ENCODE data around the gene NCKAP1. TPM values are rescaled to one million over a fixed set of nuclear protein-coding genes. Genes with fewer than 3 reads are reported as not detected.

NCKAP1 gene
- total RNA-seq, 1 donor, result 167 TPM

- TF ChIP-seq CTCF (IDR thresholded peaks at IDR 0.05; ENCODE audit: insufficient read depth, low read length), result no peak
- no peak overlapping the region for H3K4me3 ChIP-seq (ENCODE audit: low read depth, low read length)
- DNase-seq (ENCODE audit: low read depth), result no peak
These were observed 33.9 kb upstream of the NCKAP1 start for GRCh38 chr2:183072177-183072576.

GRCh38 chr2:183070942-183071844 lies 32.9 kb upstream of the NCKAP1 start:
- peak; percentile 70 for TF ChIP-seq CTCF (IDR thresholded peaks at IDR 0.05; ENCODE audit: insufficient read depth, low read length)
- no peak overlapping the region for H3K4me3 ChIP-seq (ENCODE audit: low read depth, low read length)

GRCh38 chr2:183069174-183069573 lies 30.9 kb upstream of the NCKAP1 start:
- TF ChIP-seq CTCF (IDR thresholded peaks at IDR 0.05; ENCODE audit: insufficient read depth, low read length), result no peak
- no peak overlapping the region for H3K4me3 ChIP-seq (ENCODE audit: low read depth, low read length)
- no peak for DNase-seq (ENCODE audit: low read depth)

More at GRCh38 chr2:183070942-183071844, 32.9 kb upstream of the NCKAP1 start:
- DNase-seq (ENCODE audit: low read depth), result peak; percentile 41

- no peak overlapping the region for H3K4me3 ChIP-seq (ENCODE audit: low read depth, low read length)
- TF ChIP-seq CTCF (IDR thresholded peaks at IDR 0.05; ENCODE audit: insufficient read depth, low read length), result no peak
- no peak for DNase-seq (ENCODE audit: low read depth)
These were observed 30.3 kb upstream of the NCKAP1 start for GRCh38 chr2:183068561-183068960.

- peak; percentile 93 for DNase-seq (ENCODE audit: low read depth)
- no peak for TF ChIP-seq CTCF (IDR thresholded peaks at IDR 0.05; ENCODE audit: insufficient read depth, low read length)
These were observed 24.8 kb upstream of the NCKAP1 start for GRCh38 chr2:183063083-183063482.

GRCh38 chr2:183060571-183061231 lies 22.4 kb upstream of the NCKAP1 start:
- no peak overlapping the region for H3K4me3 ChIP-seq (ENCODE audit: low read depth, low read length)
- TF ChIP-seq CTCF (IDR thresholded peaks at IDR 0.05; ENCODE audit: insufficient read depth, low read length), result no peak
- no peak for DNase-seq (ENCODE audit: low read depth)

More at GRCh38 chr2:183063083-183063482, 24.8 kb upstream of the NCKAP1 start:
- H3K4me3 ChIP-seq (ENCODE audit: low read depth, low read length), result no peak overlapping the region
